Vagina (tissue), 2 donors: ENCODE results near the gene BRD7.

Experiments
- CTCF ChIP-seq, 3 experiments: fragments of 450-650 bp in 2 of 3; fragments of 200-600 bp in 1 of 3; sonication (generic) in 1 of 3; IDR thresholded peaks; one replicate each; pipeline ENCODE4 v1.5.1; 2017 to 2019; ENCODE audit warnings: antibody characterized with exemption in 3 of 3, mild to moderate bottlenecking in 2 of 3, moderate library complexity in 2 of 3
- POLR2A ChIP-seq, 2 donors: fragments of 450-650 bp; IDR thresholded peaks; one replicate each; pipeline ENCODE4 v1.6.1; 2017; ENCODE audit warnings: antibody characterized with exemption in 2 of 2, mild to moderate bottlenecking in 2 of 2, moderate library complexity in 2 of 2
- POLR2AphosphoS5 ChIP-seq, 2 donors: sonication (generic); formaldehyde crosslinking; IDR thresholded peaks; one replicate each; pipeline ENCODE4 v1.9.0; 2017; ENCODE audit warnings: antibody characterized with exemption in 2 of 2, mild to moderate bottlenecking in 2 of 2, low read depth in 1 of 2; ENCODE audit not compliant: insufficient read depth in 1 of 2

GRCh38 chr16:50267651-50268050, 101.1 kb downstream of the BRD7 start:
- TF ChIP-seq CTCF (IDR thresholded peaks at IDR 0.05) (no peak), POLR2A (IDR thresholded peaks at IDR 0.05) (no peak), POLR2AphosphoS5 (IDR thresholded peaks at IDR 0.05; ENCODE audit: insufficient read depth in 1 of 2, low read depth in 1 of 2) (no peak)
